Endothelial cell of umbilical vein (primary cell): Measurements from ENCODE around the gene PCDHGB4. TPM values are rescaled to one million over a fixed set of nuclear protein-coding genes. Genes with fewer than 3 reads are reported as not detected.

Experiments
- BruUV-seq: library from RNA; stranded (reverse); fragments of 400-500 nt; replicated peaks from 2 replicates; lab custom pipeline; 2021; lab: Mats Ljungman, UMichigan
- CTCF ChIA-PET: fragments of 300-600, 350-600 bp; sonication (Branson Sonifier 250); formaldehyde crosslinking; loops from one replicate; lab custom pipeline; 2021; ENCODE audit warnings: antibody characterized with exemption, inconsistent platforms; lab: Charles Lee
- POLR2A ChIA-PET: fragments of 300-600, 350-600 bp; sonication (Branson Sonifier 250); formaldehyde crosslinking; loops from one replicate; lab custom pipeline; 2021; ENCODE audit warnings: antibody characterized with exemption, inconsistent platforms; lab: Charles Lee
- DNase-seq: peaks from one replicate; pipeline ENCODE4 v3.0.0-alpha.2; 2011; ENCODE audit warnings: low read depth, low spot score
- FAIRE-seq: peaks from 2 replicates; lab custom pipeline; 2011; peaks lifted over from hg19 to GRCh38; lab: Jason Lieb, UNC
- H2AFZ ChIP-seq: 2 replicates; pipeline ENCODE4 v1.6.0; 2012; ENCODE audit warnings: low read depth, low read length, control low read depth, inconsistent platforms
- H3K27ac ChIP-seq: 2 replicates; pipeline ENCODE4 v1.5.1; 2011; ENCODE audit warnings: low read depth, mild to moderate bottlenecking, control low read depth, low read length, moderate library complexity; ENCODE audit not compliant: insufficient read depth
- H3K27me3 ChIP-seq, 2 experiments: 2 replicates each; pipeline versions ENCODE4 v1.6.0 to v1.6.1; 2011; ENCODE audit warnings: low read length in 2 of 2, mixed read lengths in 1 of 2; ENCODE audit not compliant: control insufficient read depth in 2 of 2, insufficient read depth in 2 of 2
- H3K36me3 ChIP-seq, 2 experiments: 2 replicates in 1 of 2; 3 replicates in 1 of 2; pipeline ENCODE4 v1.5.1; 2011; ENCODE audit warnings: low read length in 2 of 2, mild to moderate bottlenecking in 1 of 2, moderate library complexity in 1 of 2; ENCODE audit not compliant: control insufficient read depth in 2 of 2, insufficient read depth in 2 of 2; ENCODE audit errors: extremely low read depth in 1 of 2
- H3K4me1 ChIP-seq: 3 replicates; pipeline ENCODE4 v1.5.1; 2011; ENCODE audit warnings: mild to moderate bottlenecking, low read length; ENCODE audit not compliant: control insufficient read depth, insufficient read depth; ENCODE audit errors: extremely low read depth
- H3K4me2 ChIP-seq: 2 replicates; pipeline ENCODE4 v1.6.1; 2011; ENCODE audit warnings: low read length, control low read depth, mixed read lengths; ENCODE audit not compliant: insufficient read depth
- H3K4me3 ChIP-seq, 3 experiments: fragments of 200-600 bp in 1 of 3; sonication (generic), shearing (Covaris generic) in 1 of 3; replicated peaks in 1 of 3; 2 replicates each; pipeline ENCODE4 v1.5.1; 2011 to 2016; ENCODE audit warnings: control low read depth in 3 of 3, low read length in 3 of 3, mild to moderate bottlenecking in 2 of 3, inconsistent platforms in 1 of 3, low read depth in 1 of 3, moderate library complexity in 1 of 3; ENCODE audit not compliant: insufficient read depth in 1 of 3
- H3K79me2 ChIP-seq: 2 replicates; pipeline ENCODE4 v1.6.0; 2012; ENCODE audit warnings: low read length, inconsistent platforms; ENCODE audit not compliant: control insufficient read depth, insufficient read depth
- H3K9ac ChIP-seq: replicated peaks from 2 replicates; pipeline ENCODE3; 2011; ENCODE audit warnings: low read length, control low read depth; ENCODE audit not compliant: insufficient read depth; ENCODE audit errors: extremely low read depth
- H3K9me1 ChIP-seq: replicated peaks from 3 replicates; pipeline ENCODE4 v1.6.0; 2011; ENCODE audit warnings: mild to moderate bottlenecking, low read length; ENCODE audit not compliant: control insufficient read depth, insufficient read depth; ENCODE audit errors: extremely low read depth
- H3K9me3 ChIP-seq: replicated peaks from 2 replicates; pipeline ENCODE4 v1.5.1; 2012; ENCODE audit warnings: low read length, inconsistent platforms; ENCODE audit not compliant: control insufficient read depth, insufficient read depth
- H4K20me1 ChIP-seq: replicated peaks from 2 replicates; pipeline ENCODE3; 2011; ENCODE audit warnings: mild to moderate bottlenecking, low read length; ENCODE audit not compliant: control insufficient read depth, insufficient read depth; ENCODE audit errors: extremely low read depth
- CTCF ChIP-seq, 2 donors: IDR thresholded peaks; 1 replicate in 1 of 2; 2 replicates in 1 of 2; pipeline ENCODE4 v1.5.1; 2011; ENCODE audit warnings: low read length in 2 of 2, mild to moderate bottlenecking in 2 of 2, moderate library complexity in 2 of 2, control low read depth in 1 of 2, inconsistent platforms in 1 of 2, low read depth in 1 of 2; ENCODE audit not compliant: insufficient read depth in 1 of 2; ENCODE audit errors: extremely low read depth in 1 of 2
- EZH2 ChIP-seq: IDR thresholded peaks from 2 replicates; pipeline ENCODE4 v1.6.1; 2012; ENCODE audit warnings: borderline replicate concordance, low read depth, mild to moderate bottlenecking, moderate library complexity, low read length, inconsistent platforms; ENCODE audit not compliant: severe bottlenecking
- FOS ChIP-seq: IDR thresholded peaks from 2 replicates; pipeline ENCODE4 v1.6.1; 2011; ENCODE audit warnings: mild to moderate bottlenecking, low read length, moderate library complexity, borderline replicate concordance; ENCODE audit not compliant: insufficient read depth
- GATA2 ChIP-seq: IDR thresholded peaks from 2 replicates; pipeline ENCODE4 v1.7.0; 2011; ENCODE audit warnings: low read depth, mild to moderate bottlenecking, moderate library complexity, mixed read lengths, low read length; ENCODE audit not compliant: insufficient read length, insufficient read depth
- JUN ChIP-seq: IDR thresholded peaks from 2 replicates; pipeline ENCODE4 v1.6.1; 2011; ENCODE audit warnings: borderline replicate concordance, low read depth; ENCODE audit not compliant: insufficient read length, insufficient read depth
- MAX ChIP-seq: IDR thresholded peaks from 2 replicates; pipeline ENCODE4 v1.6.1; 2011; ENCODE audit not compliant: insufficient read depth, insufficient read length
- MYC ChIP-seq: IDR thresholded peaks from one replicate; pipeline ENCODE4 v1.6.1; 2011; ENCODE audit warnings: mild to moderate bottlenecking, low read depth, low read length
- POLR2A ChIP-seq: IDR thresholded peaks from 2 replicates; pipeline ENCODE4 v1.6.1; 2012; ENCODE audit warnings: low read depth, mild to moderate bottlenecking, control low read depth, low read length
- POLR2AphosphoS5 ChIP-seq: IDR thresholded peaks from 2 replicates; pipeline ENCODE4 v1.6.1; 2012; ENCODE audit warnings: low read depth, mild to moderate bottlenecking, control low read depth, low read length, moderate library complexity; ENCODE audit not compliant: insufficient read depth
- dilution Hi-C: fragments of 300-500 bp; cut with MboI; formaldehyde crosslinking; loops from one replicate; pipeline ENCODE4 v1.15.0; 2019; ENCODE audit warnings: low sequenced_read_pairs; ENCODE audit not compliant: extremely low pct_ligation_motif_present
- intact Hi-C: fragments of 100-400 bp; cut with micrococcal nuclease; formaldehyde crosslinking; loops from one replicate; pipeline ENCODE4 v1.10.0; 2022
- polyA plus RNA-seq, 4 experiments: library from polyadenylated mRNA; depleted of rRNA in 3 of 4; stranded (reverse) in 3 of 4; unstranded in 1 of 4; fragments of >200 nt; gene quantifications; 2 replicates each; pipeline versions ENCODE4 v1.2.1 to v1.2.3, GENCODE V29; 2011 to 2012; ENCODE audit warnings: missing spikeins in 1 of 4
- total RNA-seq: library from RNA; stranded (reverse); gene quantifications from 2 replicates; pipeline ENCODE4 v1.2.3, GENCODE V29; 2021

PCDHGB4 gene
- total and polyA plus RNA-seq, 2 donors (not counting 3 experiments of a cell fraction or from before 2014, with no cell fraction given), result 6.5 to 6.9 TPM

- Histone ChIP-seq H3K9ac (no peak overlapping the region), H3K4me1 (no peaks in the 10 kb centered on the region), H2AFZ (no peak overlapping the region), H4K20me1 (no peaks in the 10 kb centered on the region), H3K36me3 (no peaks in the 10 kb centered on the region), H3K27ac (no peak overlapping the region), H3K9me1 (no peaks in the 10 kb centered on the region), H3K4me3 (no peak overlapping the region), H3K4me2 (no peak overlapping the region), H3K79me2 (no peaks in the 10 kb centered on the region), H3K9me3 (no peaks in the 10 kb centered on the region), H3K27me3 (peaks cover 3 to 12% of the 10 kb centered on the region in 2 experiments)
- ChIA-PET CTCF (interaction anchor here (1.3 to 1.9 kb wide), 4 partner anchors 20 to 127 kb away, joined by 3 to 8 read pairs (median 4); partner anchors contain the start of genes PCDHGB7 and PCDHGC3), POLR2A (no interaction called here)
- no peak for DNase-seq
- no peak for FAIRE-seq
- TF ChIP-seq POLR2AphosphoS5, result no peak
- TF ChIP-seq POLR2A, result no peak
- no peak for TF ChIP-seq JUN
- TF ChIP-seq GATA2, result no peak
- no peak for TF ChIP-seq CTCF (IDR thresholded peaks at IDR 0.05; ENCODE audit: extremely low read depth in 1 of 2, insufficient read depth in 1 of 2, low read depth in 1 of 2, low read length in 2 of 2)
- TF ChIP-seq FOS, result no peak
- TF ChIP-seq MAX, result no peak
- TF ChIP-seq MYC, result no peak
- no peak for TF ChIP-seq EZH2
- BruUV-seq, result no TSS peak
- intact Hi-C loops (no loop called here), dilution Hi-C loops (no loop called here)
Observed at GRCh38 chr5:141437221-141437620, 49.7 kb downstream of the PCDHGB4 start.
